ENCODE data around the gene SS18L1.

SS18L1 gene

DNA sequence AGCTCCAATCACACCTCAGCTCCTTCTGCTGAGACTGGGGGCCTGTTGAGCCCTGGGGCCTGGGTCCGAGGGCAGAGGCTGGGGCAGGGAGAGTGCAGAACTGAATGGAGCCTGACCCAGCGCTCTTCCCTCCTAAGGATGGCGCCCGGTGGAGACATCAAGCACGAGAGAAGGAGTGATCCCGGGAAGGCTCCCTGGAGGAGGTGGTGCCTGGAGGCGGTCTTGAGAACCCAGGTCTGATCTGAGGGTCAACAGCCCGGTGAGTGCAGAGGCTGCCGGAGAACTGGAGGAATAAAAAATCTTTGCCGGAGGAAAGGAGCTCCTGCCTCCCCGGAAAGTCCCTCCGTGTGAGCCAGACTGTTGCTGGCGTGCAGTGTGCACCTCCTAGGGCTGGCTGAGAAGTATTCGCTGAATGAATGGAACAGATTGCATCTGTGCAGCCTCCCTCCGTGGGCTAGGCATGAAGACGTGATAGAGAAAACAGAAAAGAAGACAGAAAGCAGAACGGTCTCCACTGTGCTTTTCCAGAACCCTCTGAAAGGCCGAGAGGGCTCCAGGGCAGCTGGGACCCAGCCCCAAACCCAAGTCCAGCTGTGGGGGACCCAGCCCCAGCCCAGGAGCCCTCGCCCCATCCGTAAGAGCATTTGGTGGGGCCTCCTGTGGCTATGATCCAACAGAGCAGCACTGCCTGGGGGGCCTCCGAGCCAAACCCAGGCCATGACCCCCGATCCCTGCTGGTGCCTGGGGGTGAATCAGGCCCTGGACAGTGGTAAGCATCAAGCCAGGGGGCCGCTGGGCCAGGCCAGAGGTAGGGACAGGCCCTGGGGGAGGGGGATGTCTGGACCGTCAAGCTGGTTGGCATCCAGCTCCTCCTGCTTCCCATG is 83.4 kb downstream of the SS18L1 start:
- DNase-seq (ENCODE audit: low read depth) = no peak

DNA sequence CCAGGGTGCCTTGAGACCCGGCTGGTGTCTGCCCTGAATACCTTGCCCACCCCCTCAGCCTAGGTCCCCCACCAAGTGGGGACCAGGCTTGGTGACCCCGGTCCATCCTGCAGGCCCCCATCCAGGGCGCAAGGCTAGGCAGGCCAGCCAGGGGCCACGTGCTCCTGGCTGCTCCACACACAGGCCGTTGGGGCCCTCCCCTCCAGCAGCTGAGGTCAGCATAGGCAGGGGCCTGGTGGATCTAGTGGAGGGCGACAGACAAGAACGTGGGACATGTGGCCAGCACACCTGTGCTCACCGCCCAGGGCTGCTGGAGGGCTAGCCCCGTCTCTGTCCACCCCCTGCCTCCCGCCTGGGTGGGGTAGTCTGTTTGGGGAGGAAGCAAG is 84.0 kb downstream of the SS18L1 start:
- no peak for DNase-seq (ENCODE audit: low read depth)

DNA sequence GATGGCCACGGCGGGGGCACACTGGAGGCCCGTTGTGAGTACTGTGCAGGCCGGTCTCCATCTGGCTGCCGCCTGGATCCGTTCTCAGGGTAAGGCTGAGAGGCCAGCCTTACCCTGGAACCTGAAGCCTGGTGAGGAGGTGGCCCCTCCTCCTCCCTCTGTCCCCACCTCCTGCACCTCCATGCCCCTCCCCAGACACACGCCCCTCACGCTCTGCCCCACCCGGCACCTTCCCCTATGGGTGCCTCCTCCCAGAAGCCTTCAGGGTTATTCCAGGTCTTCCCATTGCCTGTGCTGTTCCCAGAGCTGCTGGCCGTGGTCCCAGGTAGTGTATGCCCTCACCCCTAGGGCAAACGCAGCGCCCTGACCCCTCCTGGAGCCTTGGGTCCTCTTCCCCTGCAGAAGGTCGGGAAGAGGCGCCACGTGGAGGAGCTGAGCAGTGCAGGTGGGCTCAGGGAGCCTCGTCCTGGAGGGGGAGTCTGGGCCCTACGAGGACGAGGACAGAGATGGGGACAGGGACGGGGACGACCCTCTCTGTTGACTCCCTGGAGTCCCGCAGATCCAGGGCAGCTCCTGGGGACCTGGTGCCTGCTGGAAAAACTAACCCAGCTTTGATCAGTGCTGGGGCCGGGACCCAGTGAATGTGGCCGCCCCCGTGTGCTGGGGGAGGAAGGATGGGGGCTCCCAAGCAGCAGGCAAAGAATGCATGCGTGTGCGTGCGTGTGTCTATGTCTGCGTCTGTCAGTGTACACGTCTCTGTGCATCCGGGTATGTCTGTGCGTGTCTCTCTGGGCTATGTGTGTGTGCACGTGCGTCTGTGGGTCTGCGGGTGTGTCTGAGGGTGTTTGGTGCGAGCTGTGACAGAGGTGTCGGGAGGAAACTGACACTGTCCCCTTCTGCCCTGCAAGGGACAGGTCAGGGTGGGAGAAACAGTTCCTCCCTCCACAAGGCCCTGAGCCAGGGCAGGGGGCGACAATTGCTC is 84.7 kb downstream of the SS18L1 start:
- no peak for DNase-seq (ENCODE audit: low read depth)

DNA sequence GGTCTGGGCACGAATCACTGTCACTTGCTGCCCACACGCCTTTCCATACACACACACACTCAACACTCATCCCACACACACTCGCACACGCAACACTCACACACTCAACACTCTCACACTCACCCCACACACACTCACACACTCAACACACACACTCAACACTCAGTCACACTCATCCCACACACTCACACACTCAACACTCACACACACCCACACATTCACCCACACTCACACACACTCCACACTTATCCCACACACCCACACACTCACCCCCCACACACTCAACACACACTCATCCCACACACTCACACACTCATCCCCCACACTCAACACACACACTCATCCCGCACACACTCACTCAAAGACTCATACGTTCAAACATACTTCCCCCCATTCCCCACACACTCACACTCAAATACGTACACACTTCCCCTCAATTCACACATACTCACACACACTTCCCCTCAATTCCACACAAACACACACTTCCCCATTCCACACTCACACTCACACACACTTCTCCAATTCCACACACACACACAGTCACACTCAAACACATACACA is 85.5 kb downstream of the SS18L1 start:
- no peak for DNase-seq (ENCODE audit: low read depth)

DNA sequence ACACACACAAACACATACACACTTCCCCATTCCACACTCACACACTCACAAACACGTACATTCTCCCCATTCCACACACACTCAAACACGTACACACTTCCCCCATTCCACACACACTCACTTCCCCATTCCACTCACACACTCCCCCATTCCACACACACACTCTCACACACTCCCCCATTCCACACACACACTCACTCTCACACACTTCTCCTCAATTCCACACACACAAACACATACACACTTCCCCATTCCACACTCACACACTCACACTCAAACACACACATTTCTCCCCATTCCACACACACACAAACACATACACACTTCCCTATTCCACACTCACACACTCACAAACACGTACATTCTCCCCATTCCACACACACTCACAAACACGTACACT is 86.1 kb downstream of the SS18L1 start:
- DNase-seq (ENCODE audit: low read depth) = no peak

DNA sequence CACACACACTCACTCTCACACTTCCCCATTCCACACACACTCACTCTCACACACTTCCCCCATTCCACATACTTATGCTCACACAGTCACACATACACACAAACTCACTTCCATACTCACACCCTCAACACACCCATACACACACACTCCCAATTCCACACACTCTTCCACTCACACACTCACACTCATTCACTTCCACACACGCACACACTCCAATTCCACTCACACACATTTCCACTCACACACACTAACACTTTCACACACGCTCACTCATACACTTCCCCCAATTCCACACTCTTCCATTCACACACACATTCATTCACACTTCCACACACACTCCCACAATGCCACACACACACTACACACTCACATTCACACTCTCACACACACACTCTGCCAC is 86.7 kb downstream of the SS18L1 start:
- DNase-seq (ENCODE audit: low read depth) = no peak

DNA sequence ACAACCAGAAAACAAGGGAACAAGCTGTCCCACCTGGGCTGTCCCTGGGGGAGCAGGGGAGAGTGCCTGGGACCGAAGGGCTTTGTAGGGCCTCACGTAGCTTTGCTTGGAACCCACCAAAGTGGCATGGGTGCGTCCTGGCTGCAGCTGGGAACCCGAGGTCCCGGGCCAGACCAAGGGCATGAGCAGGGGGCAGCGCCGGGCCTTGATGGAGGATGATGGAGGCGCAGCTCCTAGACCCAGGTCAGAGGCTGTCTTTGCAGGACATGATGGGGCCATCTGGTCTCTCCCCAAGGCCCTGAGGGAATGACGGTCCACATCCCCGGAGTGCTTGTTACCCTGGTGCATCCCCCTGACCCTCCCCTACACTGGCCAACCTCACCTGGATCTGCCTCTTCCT is 87.1 kb downstream of the SS18L1 start:
- DNase-seq (ENCODE audit: low read depth) = no peak

DNA sequence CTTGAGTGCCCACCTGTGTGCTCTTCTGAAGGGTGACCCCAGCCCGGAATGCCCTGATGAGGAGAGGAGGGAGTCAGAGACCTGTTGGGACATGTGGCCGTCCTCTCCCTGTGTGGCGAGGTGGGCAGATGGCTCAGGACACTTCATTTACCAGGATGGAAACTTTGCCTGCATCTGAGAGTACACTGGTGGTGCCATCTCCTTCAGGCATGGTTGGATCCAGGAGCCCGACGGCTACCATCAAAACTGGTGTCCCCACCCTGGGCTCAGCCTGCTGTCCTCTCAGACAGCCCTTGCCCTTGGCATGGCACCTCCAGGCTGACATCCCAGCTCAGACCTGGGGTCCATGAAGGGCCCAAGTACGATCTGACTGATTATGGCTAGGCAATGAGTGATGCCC is 87.7 kb downstream of the SS18L1 start:
- DNase-seq (ENCODE audit: low read depth) = no peak
